ENCODE data around the gene DRAM1.

DRAM1 gene

GRCh38 chr12:101939306-101939705 lies 61.9 kb downstream of the DRAM1 start:
- DNase-seq (ENCODE audit: low read depth), result no peak
- TF ChIP-seq, protein P1, sequence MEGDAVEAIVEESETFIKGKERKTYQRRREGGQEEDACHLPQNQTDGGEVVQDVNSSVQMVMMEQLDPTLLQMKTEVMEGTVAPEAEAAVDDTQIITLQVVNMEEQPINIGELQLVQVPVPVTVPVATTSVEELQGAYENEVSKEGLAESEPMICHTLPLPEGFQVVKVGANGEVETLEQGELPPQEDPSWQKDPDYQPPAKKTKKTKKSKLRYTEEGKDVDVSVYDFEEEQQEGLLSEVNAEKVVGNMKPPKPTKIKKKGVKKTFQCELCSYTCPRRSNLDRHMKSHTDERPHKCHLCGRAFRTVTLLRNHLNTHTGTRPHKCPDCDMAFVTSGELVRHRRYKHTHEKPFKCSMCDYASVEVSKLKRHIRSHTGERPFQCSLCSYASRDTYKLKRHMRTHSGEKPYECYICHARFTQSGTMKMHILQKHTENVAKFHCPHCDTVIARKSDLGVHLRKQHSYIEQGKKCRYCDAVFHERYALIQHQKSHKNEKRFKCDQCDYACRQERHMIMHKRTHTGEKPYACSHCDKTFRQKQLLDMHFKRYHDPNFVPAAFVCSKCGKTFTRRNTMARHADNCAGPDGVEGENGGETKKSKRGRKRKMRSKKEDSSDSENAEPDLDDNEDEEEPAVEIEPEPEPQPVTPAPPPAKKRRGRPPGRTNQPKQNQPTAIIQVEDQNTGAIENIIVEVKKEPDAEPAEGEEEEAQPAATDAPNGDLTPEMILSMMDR (conservative IDR thresholded peaks at IDR 0.05; ENCODE audit: control insufficient read depth, insufficient read depth, low read depth, low read length), result no peak
- no peak overlapping the region for H3K4me3 ChIP-seq (ENCODE audit: control insufficient read depth, low read depth, low read length)

DNA sequence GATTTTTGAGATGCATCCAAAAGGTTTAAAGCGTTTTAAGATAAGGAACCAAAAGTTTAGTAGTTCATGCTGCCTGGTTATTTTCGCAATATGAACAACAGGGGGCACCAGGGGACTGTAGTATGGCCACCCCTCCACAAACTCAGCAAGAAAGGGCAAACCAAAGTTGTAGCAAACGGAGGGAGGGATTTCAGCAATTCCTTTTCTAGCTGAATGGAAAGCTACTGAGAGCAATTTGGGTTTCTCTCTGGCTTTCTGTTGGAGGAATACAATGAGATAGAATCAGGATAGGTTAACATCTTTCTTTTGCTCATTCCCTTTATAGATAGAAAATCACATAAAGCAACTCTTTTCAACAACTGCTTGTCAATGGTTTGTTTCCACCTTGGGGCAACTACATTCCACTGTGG lies 62.5 kb downstream of the DRAM1 start:
- TF ChIP-seq, protein P1 (conservative IDR thresholded peaks at IDR 0.05; ENCODE audit: control insufficient read depth, insufficient read depth, low read depth, low read length), result peak; percentile 95
- DNase-seq (ENCODE audit: low read depth), result peak; percentile 81

DNA sequence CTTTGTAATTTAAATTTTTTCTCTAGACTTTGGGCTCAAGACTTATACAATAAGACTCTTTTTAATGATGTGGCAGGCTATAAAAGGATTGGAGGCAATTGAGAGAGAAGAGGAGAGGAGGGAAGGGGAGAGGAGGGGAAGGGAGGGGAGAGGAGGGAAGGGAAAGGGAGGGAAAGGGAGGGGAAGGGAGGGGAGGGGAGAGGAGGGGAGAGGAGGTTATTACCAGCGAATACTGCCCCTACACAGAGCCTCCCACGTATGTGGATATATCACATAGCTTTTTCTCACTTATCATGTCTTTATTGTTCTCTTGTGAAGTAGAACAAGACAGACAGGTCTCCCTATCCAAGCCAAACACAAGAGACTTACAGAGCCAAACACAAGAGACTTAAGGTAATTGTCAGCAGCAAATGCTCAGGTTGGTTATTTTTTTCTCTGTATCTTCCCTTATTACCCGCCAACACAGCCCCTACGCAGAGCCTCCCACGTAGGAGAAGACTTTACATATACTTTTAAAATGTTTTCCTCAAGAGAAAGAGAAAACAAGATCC lies 63.1 kb downstream of the DRAM1 start:
- TF ChIP-seq, protein P1 (conservative IDR thresholded peaks at IDR 0.05; ENCODE audit: control insufficient read depth, insufficient read depth, low read depth, low read length), result no peak
- no peak for DNase-seq (ENCODE audit: low read depth)
- H3K4me3 ChIP-seq (ENCODE audit: control insufficient read depth, low read depth, low read length), result no peak overlapping the region

More for the DNA sequence above, 62.5 kb downstream of the DRAM1 start:
- no peak overlapping the region for H3K4me3 ChIP-seq (ENCODE audit: control insufficient read depth, low read depth, low read length)

GRCh38 chr12:101941306-101942249 lies 64.2 kb downstream of the DRAM1 start:
- no peak for DNase-seq (ENCODE audit: low read depth)

GRCh38 chr12:101942250-101942605 lies 64.8 kb downstream of the DRAM1 start:
- no peak for DNase-seq (ENCODE audit: low read depth)
- TF ChIP-seq, protein P1 (conservative IDR thresholded peaks at IDR 0.05; ENCODE audit: control insufficient read depth, insufficient read depth, low read depth, low read length), result no peak
- no peak overlapping the region for H3K4me3 ChIP-seq (ENCODE audit: control insufficient read depth, low read depth, low read length)

More at GRCh38 chr12:101941306-101942249, 64.2 kb downstream of the DRAM1 start:
- TF ChIP-seq, protein P1 (conservative IDR thresholded peaks at IDR 0.05; ENCODE audit: control insufficient read depth, insufficient read depth, low read depth, low read length), result no peak
- no peak overlapping the region for H3K4me3 ChIP-seq (ENCODE audit: control insufficient read depth, low read depth, low read length)

DNA sequence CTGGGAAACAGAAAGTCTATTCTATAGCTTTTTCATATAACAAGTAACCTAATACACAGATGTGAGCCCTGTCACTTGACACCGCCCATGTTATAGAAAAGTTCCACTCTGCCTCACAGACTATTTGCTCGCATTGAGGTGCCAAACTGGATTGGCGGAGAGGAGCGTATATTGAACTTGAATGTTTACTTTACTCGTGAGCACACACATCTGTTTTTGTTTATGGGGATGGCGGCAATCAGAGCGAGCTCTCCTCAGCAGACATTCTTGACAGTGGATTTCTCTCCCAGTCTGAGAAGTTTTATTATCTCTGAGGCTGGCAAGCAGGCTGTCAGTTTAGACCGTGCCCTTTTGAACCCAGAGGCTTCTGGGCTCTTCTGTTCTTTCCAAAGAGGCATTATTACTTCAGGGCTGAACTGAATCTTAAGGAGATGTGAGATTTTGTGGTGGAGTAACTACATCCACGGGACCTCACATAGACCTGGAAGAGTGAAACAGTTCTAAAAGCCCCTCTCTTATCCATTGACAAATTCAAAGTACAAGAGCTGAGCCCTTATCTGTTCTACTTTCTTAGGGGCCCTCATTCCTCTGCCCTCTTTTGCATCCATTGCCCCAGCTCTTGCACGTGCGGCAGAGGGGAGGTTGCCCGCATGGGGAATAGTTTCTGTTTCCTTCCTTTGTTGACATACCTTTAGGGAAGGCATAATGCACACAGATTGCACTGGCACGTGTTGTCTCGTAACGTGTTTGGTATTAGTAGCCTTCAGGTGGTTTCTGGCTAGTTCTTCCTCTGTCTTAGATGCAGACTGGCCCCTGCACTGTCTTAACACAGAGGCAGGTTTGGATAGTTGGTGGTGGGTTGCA lies 68.2 kb downstream of the DRAM1 start:
- no peak overlapping the region for H3K4me3 ChIP-seq (ENCODE audit: control insufficient read depth, low read depth, low read length)
- DNase-seq (ENCODE audit: low read depth), result peak; percentile 72
- TF ChIP-seq, protein P1 (conservative IDR thresholded peaks at IDR 0.05; ENCODE audit: control insufficient read depth, insufficient read depth, low read depth, low read length), result no peak
